MCF 10A (cell line): ENCODE measurements around the gene OTUD3. TPM values are rescaled to one million over a fixed set of nuclear protein-coding genes. Genes with fewer than 3 reads are reported as not detected.
A peak's percentile ranks its signal among the peaks of the same experiment; 100 is the strongest.

Source experiments
- BruUV-seq: library from RNA; stranded (reverse); fragments of 400-500 nt; replicated peaks from 2 replicates; lab custom pipeline; 2021; lab: Mats Ljungman, UMichigan
- CTCF ChIA-PET: fragments of 300-600 bp; sonication (Branson Sonifier 250); formaldehyde crosslinking; extraction: SDS; loops from one replicate; lab custom pipeline; 2021; ENCODE audit warnings: antibody characterized with exemption, inconsistent platforms; lab: Yijun Ruan, JAX
- POLR2A ChIA-PET: fragments of 300-600, 350-650 bp; sonication (Branson Sonifier 250); formaldehyde crosslinking; extraction: SDS; loops from one replicate; lab custom pipeline; 2020; ENCODE audit warnings: antibody characterized with exemption, inconsistent platforms; lab: Yijun Ruan, JAX
- DNase-seq: peaks from one replicate; pipeline ENCODE4 v3.0.0-alpha.2; 2018; ENCODE audit not compliant: unreplicated experiment
- H3K27ac Mint-ChIP-seq: one replicate; pipeline ENCODE4 v1.8.0; 2022; ENCODE audit warnings: mild to moderate bottlenecking, low read depth, mixed read lengths; ENCODE audit not compliant: unreplicated experiment
- H3K27me3 Mint-ChIP-seq: one replicate; pipeline ENCODE4 v1.8.0; 2022; ENCODE audit warnings: mixed read lengths; ENCODE audit not compliant: insufficient read depth, unreplicated experiment
- H3K36me3 Mint-ChIP-seq: one replicate; pipeline ENCODE4 v1.8.0; 2022; ENCODE audit warnings: mild to moderate bottlenecking, moderate library complexity, mixed read lengths; ENCODE audit not compliant: insufficient read depth, unreplicated experiment
- H3K4me1 Mint-ChIP-seq: one replicate; pipeline ENCODE4 v1.8.0; 2022; ENCODE audit warnings: mixed read lengths; ENCODE audit not compliant: insufficient read depth, unreplicated experiment
- H3K4me3 Mint-ChIP-seq: one replicate; pipeline ENCODE4 v1.8.0; 2022; ENCODE audit warnings: mild to moderate bottlenecking, moderate library complexity, mixed read lengths; ENCODE audit not compliant: unreplicated experiment
- H3K9me3 Mint-ChIP-seq: one replicate; pipeline ENCODE4 v1.8.0; 2022; ENCODE audit warnings: mixed read lengths; ENCODE audit not compliant: unreplicated experiment
- intact Hi-C: fragments of 100-400 bp; cut with micrococcal nuclease; formaldehyde crosslinking; loops from 2 replicates; pipeline ENCODE4 v1.14.1; 2022
- total RNA-seq: library from RNA; stranded (reverse); gene quantifications from 2 replicates; pipeline ENCODE4 v1.2.3, GENCODE V29; 2022
- TF ChIP-seq, protein P1 (sequence below): fragments of 200-600 bp; IDR thresholded peaks from one replicate; pipeline ENCODE4 v1.8.0; 2022; ENCODE audit warnings: antibody characterized with exemption, mild to moderate bottlenecking; ENCODE audit not compliant: unreplicated experiment

The OTUD3 gene
- total RNA-seq, 1 experiment from 2014 or later = 11.6 TPM

DNA sequence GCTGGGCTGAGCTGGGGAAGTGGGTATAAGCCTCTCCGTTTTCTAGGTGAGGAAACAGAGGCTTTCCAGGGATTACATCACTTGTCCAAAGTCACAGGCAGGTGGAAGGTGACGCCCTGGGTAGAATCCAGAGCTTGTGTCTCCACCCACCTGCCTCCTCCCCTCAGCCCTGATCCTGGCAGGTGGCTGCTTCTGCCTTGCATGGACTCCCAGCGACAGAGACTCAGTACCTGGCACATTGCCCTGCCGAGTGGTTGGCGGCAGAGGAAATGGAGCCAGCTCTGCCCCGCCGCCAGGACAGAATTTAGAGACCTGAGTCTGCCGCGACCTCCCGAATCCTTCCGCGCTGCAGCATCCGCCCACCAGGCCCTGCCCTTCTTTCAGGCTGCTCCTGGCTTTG is 39.1 kb downstream of the OTUD3 start:
- no peak overlapping the region for H3K27ac Mint-ChIP-seq
- H3K4me1 Mint-ChIP-seq = peaks cover 20% of the 10 kb centered on the region
- TF ChIP-seq, protein P1, sequence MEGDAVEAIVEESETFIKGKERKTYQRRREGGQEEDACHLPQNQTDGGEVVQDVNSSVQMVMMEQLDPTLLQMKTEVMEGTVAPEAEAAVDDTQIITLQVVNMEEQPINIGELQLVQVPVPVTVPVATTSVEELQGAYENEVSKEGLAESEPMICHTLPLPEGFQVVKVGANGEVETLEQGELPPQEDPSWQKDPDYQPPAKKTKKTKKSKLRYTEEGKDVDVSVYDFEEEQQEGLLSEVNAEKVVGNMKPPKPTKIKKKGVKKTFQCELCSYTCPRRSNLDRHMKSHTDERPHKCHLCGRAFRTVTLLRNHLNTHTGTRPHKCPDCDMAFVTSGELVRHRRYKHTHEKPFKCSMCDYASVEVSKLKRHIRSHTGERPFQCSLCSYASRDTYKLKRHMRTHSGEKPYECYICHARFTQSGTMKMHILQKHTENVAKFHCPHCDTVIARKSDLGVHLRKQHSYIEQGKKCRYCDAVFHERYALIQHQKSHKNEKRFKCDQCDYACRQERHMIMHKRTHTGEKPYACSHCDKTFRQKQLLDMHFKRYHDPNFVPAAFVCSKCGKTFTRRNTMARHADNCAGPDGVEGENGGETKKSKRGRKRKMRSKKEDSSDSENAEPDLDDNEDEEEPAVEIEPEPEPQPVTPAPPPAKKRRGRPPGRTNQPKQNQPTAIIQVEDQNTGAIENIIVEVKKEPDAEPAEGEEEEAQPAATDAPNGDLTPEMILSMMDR = no peak
- H3K27me3 Mint-ChIP-seq = no peaks in the 10 kb centered on the region
- peak; percentile 11 for DNase-seq
- intact Hi-C loops = no loop called here
- no TSS peak for BruUV-seq
- no peak overlapping the region for H3K4me3 Mint-ChIP-seq
- H3K36me3 Mint-ChIP-seq = no peaks in the 10 kb centered on the region
- CTCF ChIA-PET = interaction anchor here (1.0 to 5.8 kb wide), 3 partner anchors 231 to 573 kb away, joined by 3 to 76 read pairs (median 34); no protein-coding TSS in a partner anchor
- H3K9me3 Mint-ChIP-seq = no peaks in the 10 kb centered on the region
- POLR2A ChIA-PET = interaction anchor here (0.6 to 1.1 kb wide), 2 partner anchors 16 to 283 kb away, joined by 3 to 4 read pairs; no protein-coding TSS in a partner anchor

DNA sequence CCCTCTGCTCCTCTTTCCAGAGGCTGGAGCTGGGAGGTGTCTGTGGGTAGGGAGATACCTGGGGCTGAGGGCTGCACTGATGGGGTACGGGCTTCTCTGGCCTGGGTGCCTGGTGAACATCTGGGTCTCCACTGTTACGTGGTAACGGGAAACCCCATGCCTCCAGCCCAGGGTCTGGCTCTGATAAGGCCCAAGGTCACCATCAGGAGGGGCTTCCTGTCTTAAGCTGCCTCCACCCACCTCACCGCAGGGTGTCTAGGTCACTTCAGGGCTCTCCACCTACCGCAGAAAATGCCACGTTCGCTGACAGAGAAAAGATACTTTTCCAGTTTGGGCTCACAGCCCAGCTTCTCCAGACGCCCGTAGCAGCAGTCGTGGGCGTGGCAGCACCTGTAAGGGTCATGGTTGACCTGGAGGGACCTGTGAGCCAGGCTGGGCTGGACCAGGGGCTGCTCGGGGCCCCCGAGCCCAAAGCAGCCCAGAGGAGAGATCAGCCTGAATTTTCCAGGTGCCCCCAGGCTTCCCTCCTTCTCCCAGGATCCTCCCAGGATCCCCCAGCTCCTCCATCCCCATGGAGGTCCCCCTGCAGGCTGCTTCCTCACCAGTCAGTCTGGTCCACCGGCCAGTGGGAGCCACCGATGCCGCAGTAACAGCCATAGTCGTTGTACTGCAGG is 40.0 kb downstream of the OTUD3 start:
- peaks cover 20% of the 10 kb centered on the region for H3K4me1 Mint-ChIP-seq
- DNase-seq = no peak
- ChIA-PET CTCF (interaction anchor here (1.0 to 5.8 kb wide), 2 partner anchors 9 to 230 kb away, joined by 3 to 76 read pairs; no protein-coding TSS in a partner anchor), POLR2A (no interaction called here)
- no peaks in the 10 kb centered on the region for H3K9me3 Mint-ChIP-seq
- intact Hi-C loops = no loop called here
- H3K4me3 Mint-ChIP-seq = no peak overlapping the region
- TF ChIP-seq, protein P1 = no peak
- H3K27me3 Mint-ChIP-seq = no peaks in the 10 kb centered on the region
- H3K36me3 Mint-ChIP-seq = no peaks in the 10 kb centered on the region
- no peak overlapping the region for H3K27ac Mint-ChIP-seq
- BruUV-seq = no TSS peak

DNA sequence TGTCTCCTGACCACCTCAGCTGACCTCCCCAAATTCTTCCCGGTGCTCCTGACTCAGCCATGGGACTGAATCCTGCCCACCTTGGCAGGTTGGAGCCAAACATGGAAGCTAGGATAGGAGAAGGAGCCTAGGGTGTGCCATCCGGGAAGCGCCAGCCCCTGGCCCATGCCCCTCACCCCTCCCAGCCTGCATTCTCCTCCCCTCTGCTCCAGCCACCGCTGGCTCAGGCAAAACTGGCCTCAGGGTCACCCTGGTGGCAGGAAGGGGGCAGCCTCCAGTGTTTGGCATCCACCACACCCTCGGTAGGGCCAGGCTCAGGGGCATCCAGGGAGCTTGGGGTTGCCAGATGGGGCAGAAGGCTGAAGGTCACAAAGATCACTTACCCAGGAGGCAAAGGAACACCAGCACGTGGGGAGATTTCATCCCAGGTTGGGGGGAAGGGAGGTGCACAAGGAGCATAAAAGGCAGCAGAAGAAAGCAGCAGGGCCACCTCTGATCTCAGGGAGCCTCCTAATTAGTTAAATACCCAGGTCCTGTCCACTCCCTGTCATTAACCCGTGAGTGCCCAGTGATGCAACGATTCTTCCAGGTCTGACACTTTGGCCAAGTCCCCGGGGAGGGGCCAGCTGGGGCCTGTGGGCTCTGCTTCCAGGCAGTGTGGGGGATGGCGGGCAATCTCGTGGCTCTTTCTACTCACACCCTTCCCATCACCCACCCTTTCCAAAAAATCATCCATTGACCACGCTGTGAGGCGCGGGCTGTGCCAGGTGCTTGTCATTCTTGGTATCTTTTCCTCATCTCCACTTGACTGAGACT is 41.1 kb downstream of the OTUD3 start, which contains the start of gene PLA2G2E:
PLA2G2E (minus strand) TSS at position 481 of the 816 bp plus-strand sequence; CDS start at position 423, 58 bp downstream.
- no peak within 1 kb of the TSS for H3K4me3 Mint-ChIP-seq
- no peaks in the 10 kb centered on the region for H3K9me3 Mint-ChIP-seq
- no TSS peak for BruUV-seq
- no peak for DNase-seq
- CTCF ChIA-PET = interaction anchor here (0.6 kb wide), 1 partner anchor 453 kb away, joined by 4 read pairs; no protein-coding TSS in a partner anchor
- TF ChIP-seq, protein P1 = no peak
- H3K27ac Mint-ChIP-seq = no peak within 1 kb of the TSS
- POLR2A ChIA-PET = no interaction called here
- peaks cover 16% of the 10 kb centered on the region for H3K4me1 Mint-ChIP-seq
- intact Hi-C loops = no loop called here
- no peaks in the 10 kb centered on the region for H3K36me3 Mint-ChIP-seq
- H3K27me3 Mint-ChIP-seq = no peaks in the 10 kb centered on the region

DNA sequence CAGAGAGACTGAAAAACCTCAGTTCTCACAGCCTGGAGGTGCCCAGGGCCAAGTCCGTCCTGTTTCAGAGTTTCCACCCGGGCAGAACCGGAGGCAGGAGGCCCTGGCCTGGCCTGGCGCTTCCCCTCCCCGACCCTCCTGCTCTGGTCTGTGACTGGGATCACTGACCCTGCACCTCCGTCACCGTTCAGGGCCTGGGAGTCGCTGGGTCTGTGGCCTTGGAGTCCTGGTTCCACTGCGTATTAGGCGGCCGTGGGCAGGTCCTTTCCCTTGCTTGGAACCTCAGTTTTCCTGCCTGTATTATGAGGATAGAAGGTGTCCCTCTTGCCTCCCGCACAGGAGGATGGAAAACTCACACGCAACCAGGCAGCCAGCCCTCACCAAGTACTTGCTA is 41.8 kb downstream of the OTUD3 start:
- no peaks in the 10 kb centered on the region for H3K36me3 Mint-ChIP-seq
- intact Hi-C loops = no loop called here
- ChIA-PET POLR2A (no interaction called here), CTCF (interaction anchor here (0.6 to 1.2 kb wide), 2 partner anchors 229 to 453 kb away, joined by 4 read pairs; no protein-coding TSS in a partner anchor)
- H3K4me3 Mint-ChIP-seq = no peak overlapping the region
- H3K27me3 Mint-ChIP-seq = no peaks in the 10 kb centered on the region
- DNase-seq = no peak
- TF ChIP-seq, protein P1 = no peak
- no TSS peak for BruUV-seq
- H3K27ac Mint-ChIP-seq = no peak overlapping the region
- H3K9me3 Mint-ChIP-seq = no peaks in the 10 kb centered on the region
- peaks cover 16% of the 10 kb centered on the region for H3K4me1 Mint-ChIP-seq
